Nephron (organoid): Measurements from ENCODE around the gene MICB.
A peak's percentile ranks its signal among the peaks of the same experiment; 100 is the strongest.
"Not testable (repeated sequence)": the region's sequence is repeated elsewhere in the genome, so short reads cannot be mapped to it uniquely, and the experiment has no call there.

Source experiments
- H3K27ac Mint-ChIP-seq, 3 experiments: 2 replicates each; pipeline ENCODE4 v1.8.0; 2020; ENCODE audit warnings: mixed read lengths in 3 of 3, mild to moderate bottlenecking in 2 of 3, moderate library complexity in 1 of 3
- H3K27me3 Mint-ChIP-seq: 2 replicates; pipeline ENCODE4 v1.8.0; 2021; ENCODE audit warnings: low read depth, mild to moderate bottlenecking, moderate library complexity, mixed read lengths
- H3K36me3 Mint-ChIP-seq: 2 replicates; pipeline ENCODE4 v1.8.0; 2020; ENCODE audit warnings: low read depth, mixed read lengths
- H3K4me1 Mint-ChIP-seq: 2 replicates; pipeline ENCODE4 v1.8.0; 2020; ENCODE audit warnings: mixed read lengths
- H3K4me3 Mint-ChIP-seq, 3 experiments: 2 replicates each; pipeline ENCODE4 v1.8.0; 2020; ENCODE audit warnings: mild to moderate bottlenecking in 3 of 3, mixed read lengths in 3 of 3, moderate library complexity in 2 of 3
- H3K9me3 Mint-ChIP-seq: 2 replicates; pipeline ENCODE4 v1.8.0; 2020; ENCODE audit warnings: mixed read lengths
- TF ChIP-seq, protein P1 (sequence below), 3 experiments: fragments of 200-600 bp; sonication (generic); IDR thresholded peaks; one replicate each; pipeline ENCODE4 v1.5.0; 2021; ENCODE audit warnings: antibody characterized with exemption in 3 of 3; ENCODE audit not compliant: unreplicated experiment in 3 of 3

The MICB gene

DNA sequence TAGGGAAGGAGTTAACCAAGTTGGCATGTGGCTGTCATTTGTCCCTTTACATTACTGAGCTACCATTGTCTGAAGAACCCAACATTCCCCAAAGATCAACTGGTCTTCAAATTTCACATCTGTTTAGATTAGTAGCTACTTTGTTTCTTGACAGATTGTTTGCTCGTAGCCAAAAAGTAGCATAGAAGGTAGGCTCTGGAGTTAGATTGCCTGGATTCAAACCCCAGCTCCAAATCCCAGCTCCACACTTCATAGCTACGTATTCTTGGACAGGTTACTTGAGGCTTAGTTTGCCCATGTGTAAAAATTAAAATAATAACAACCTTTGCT, 50.6 kb downstream of the MICB start:
- Mint-ChIP-seq H3K27ac (peak overlapping the region in 2 of 3 experiments; percentile 40 to 89), H3K9me3 (no peaks in the 10 kb centered on the region), H3K4me1 (peaks cover 34% of the 10 kb centered on the region), H3K4me3 (peak overlapping the region; percentile 73 to 89 (median 83)), H3K27me3 (no peaks in the 10 kb centered on the region), H3K36me3 (peaks cover 28% of the 10 kb centered on the region)
- TF ChIP-seq, protein P1, sequence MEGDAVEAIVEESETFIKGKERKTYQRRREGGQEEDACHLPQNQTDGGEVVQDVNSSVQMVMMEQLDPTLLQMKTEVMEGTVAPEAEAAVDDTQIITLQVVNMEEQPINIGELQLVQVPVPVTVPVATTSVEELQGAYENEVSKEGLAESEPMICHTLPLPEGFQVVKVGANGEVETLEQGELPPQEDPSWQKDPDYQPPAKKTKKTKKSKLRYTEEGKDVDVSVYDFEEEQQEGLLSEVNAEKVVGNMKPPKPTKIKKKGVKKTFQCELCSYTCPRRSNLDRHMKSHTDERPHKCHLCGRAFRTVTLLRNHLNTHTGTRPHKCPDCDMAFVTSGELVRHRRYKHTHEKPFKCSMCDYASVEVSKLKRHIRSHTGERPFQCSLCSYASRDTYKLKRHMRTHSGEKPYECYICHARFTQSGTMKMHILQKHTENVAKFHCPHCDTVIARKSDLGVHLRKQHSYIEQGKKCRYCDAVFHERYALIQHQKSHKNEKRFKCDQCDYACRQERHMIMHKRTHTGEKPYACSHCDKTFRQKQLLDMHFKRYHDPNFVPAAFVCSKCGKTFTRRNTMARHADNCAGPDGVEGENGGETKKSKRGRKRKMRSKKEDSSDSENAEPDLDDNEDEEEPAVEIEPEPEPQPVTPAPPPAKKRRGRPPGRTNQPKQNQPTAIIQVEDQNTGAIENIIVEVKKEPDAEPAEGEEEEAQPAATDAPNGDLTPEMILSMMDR (IDR thresholded peaks at IDR 0.05; ENCODE audit: unreplicated experiment in 3 of 3) = no peak

DNA sequence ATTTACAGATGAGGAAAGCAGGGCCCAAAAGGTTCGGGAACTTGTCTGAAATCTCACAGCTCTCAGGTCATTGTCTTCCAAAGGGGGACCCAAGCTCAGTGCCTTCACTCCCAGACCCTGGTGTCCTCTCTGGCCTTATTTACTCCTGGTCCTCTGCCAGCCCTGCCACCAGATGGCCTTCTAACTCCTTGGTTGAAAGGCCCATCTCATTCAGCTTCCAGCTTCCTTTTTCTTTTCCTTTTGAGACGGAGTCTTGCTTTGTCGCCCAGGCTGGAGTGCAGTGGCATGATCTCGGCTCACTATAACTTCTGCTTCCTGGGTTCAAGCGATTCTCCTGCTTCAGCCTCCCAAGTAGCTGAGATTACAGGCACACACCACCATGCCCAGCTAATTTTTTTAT, 53.4 kb downstream of the MICB start:
- H3K27me3 Mint-ChIP-seq, H3K9me3 Mint-ChIP-seq: not testable (repeated sequence)
- Mint-ChIP-seq H3K4me3 (peak overlapping the region in 2 of 3 experiments; percentile 27 to 42), H3K27ac (peak overlapping the region in 2 of 3 experiments; percentile 57 to 64), H3K4me1 (peaks cover 18% of the 10 kb centered on the region), H3K36me3 (peaks cover 33% of the 10 kb centered on the region)
- TF ChIP-seq, protein P1 (IDR thresholded peaks at IDR 0.05; ENCODE audit: unreplicated experiment in 3 of 3) = peak in 2 of 3 experiments; percentile 15 to 22

DNA sequence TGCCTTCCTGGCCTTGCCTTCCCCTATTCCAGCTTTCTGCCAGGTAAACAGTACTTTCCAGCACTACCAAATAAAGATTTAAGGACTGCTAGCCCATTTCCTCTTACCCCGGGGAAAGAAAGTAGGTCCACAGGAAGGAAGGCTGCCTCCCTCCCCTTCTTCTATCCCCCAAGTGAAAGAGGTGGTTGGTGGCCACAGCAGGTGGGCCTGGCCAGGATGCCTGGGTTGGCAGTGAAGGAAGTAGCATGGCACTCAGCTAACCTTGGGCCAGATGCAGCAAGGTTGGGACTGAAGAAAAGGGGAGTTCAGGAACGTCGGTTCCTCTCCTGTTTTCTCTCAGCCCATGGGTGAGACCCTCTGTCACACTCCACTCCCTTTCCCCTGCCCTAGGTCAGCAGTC, 58.4 kb downstream of the MICB start:
- TF ChIP-seq, protein P1 (IDR thresholded peaks at IDR 0.05; ENCODE audit: unreplicated experiment in 3 of 3) = no peak
- H3K4me1 Mint-ChIP-seq = no peaks in the 10 kb centered on the region
- H3K27ac Mint-ChIP-seq = no peak overlapping the region
- H3K4me3 Mint-ChIP-seq = no peak overlapping the region
- no peaks in the 10 kb centered on the region for H3K27me3 Mint-ChIP-seq
- H3K36me3 Mint-ChIP-seq = peaks cover 42% of the 10 kb centered on the region
- H3K9me3 Mint-ChIP-seq = no peaks in the 10 kb centered on the region

DNA sequence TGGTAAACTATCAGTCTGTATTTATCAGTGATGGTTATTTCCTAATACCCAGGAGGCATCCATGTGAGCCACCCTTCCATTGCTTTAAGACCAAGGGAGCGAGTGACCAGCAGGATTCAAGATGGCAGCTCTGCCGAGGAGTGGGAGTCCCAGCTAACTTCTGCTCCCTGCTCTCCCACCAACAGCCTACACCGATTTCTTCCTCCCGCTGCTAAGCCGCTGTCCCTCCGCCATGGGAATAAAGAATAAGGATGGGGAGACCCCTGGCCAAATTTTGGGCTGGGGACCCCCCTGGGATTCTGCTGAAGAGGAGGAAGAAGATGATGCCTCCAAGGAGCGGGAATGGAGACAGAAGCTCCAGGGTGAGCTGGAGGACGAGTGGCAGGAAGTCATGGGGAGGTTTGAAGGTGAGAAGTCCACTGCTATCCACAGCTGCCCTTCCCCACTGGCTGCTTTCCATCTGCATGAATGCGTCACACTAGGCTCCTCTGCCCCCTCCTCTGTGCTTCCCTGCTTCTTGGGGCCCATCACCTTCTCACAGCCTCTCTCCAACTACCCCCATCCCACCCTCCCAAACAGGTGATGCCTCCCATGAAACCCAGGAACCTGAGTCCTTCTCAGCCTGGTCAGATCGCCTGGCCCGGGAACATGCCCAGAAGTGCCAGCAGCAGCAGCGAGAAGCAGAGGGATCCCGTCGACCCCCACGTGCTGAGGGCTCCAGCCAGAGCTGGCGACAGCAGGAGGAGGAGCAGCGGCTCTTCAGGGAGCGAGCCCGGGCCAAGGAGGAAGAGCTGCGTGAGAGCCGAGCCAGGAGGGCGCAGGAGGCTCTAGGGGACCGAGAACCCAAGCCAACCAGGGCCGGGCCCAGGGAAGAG, 59.7 kb downstream of the MICB start:
- Mint-ChIP-seq H3K4me3 (no peak overlapping the region), H3K36me3 (peaks cover 39% of the 10 kb centered on the region), H3K27me3 (no peaks in the 10 kb centered on the region), H3K4me1 (no peaks in the 10 kb centered on the region), H3K9me3 (no peaks in the 10 kb centered on the region), H3K27ac (no peak overlapping the region)
- TF ChIP-seq, protein P1 (IDR thresholded peaks at IDR 0.05; ENCODE audit: unreplicated experiment in 3 of 3) = no peak

DNA sequence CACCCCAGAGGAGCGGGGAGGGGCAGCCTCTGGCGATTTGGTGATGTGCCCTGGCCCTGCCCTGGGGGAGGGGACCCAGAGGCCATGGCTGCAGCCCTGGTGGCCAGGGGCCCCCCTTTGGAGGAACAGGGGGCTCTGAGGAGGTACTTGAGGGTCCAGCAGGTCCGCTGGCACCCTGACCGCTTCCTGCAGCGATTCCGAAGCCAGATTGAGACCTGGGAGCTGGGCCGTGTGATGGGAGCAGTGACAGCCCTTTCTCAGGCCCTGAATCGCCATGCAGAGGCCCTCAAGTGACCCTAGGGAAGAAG, 60.3 kb downstream of the MICB start:
- H3K36me3 Mint-ChIP-seq = peaks cover 37% of the 10 kb centered on the region
- TF ChIP-seq, protein P1 (IDR thresholded peaks at IDR 0.05; ENCODE audit: unreplicated experiment in 3 of 3) = no peak
- no peaks in the 10 kb centered on the region for H3K4me1 Mint-ChIP-seq
- no peak overlapping the region for H3K27ac Mint-ChIP-seq
- H3K9me3 Mint-ChIP-seq = no peaks in the 10 kb centered on the region
- no peaks in the 10 kb centered on the region for H3K27me3 Mint-ChIP-seq
- no peak overlapping the region for H3K4me3 Mint-ChIP-seq
